ENCODE results near the gene SMARCAL1. TPM values are rescaled to one million over a fixed set of nuclear protein-coding genes. Genes with fewer than 3 reads are reported as not detected.

The SMARCAL1 gene
- polyA plus RNA-seq, 4 donors: 5.4 to 15.4 (median 8.3) TPM

GRCh38 chr2:216428618-216429350 lies 16.5 kb downstream of the SMARCAL1 start:
- H3K4me1 ChIP-seq (ENCODE audit: control insufficient read depth in 3 of 3, insufficient read depth in 2 of 3, low read depth in 1 of 3, low read length in 2 of 3): no peaks in the 10 kb centered on the region
- 79 to 92% (median 91%) methylated on average over 6 of the region's 6 CpGs for WGBS, 3 donors
- peaks cover 0 to 10% of the 10 kb centered on the region in 2 donors for H3K9me3 ChIP-seq (ENCODE audit: control insufficient read depth in 2 of 2, insufficient read depth in 1 of 2, low read depth in 1 of 2, low read length in 1 of 2)
- no peak overlapping the region for H3K27ac ChIP-seq (ENCODE audit: low read depth in 1 of 3, low read length in 2 of 3)
- H3K36me3 ChIP-seq (ENCODE audit: control insufficient read depth in 3 of 3, insufficient read depth in 2 of 3, low read depth in 1 of 3, low read length in 3 of 3): peaks cover 24 to 59% (median 27%) of the 10 kb centered on the region in 3 donors
- no peak for DNase-seq
- H3K4me3 ChIP-seq (ENCODE audit: low read depth in 1 of 3, low read length in 3 of 3): no peak overlapping the region
- no peak for FAIRE-seq
- no peaks in the 10 kb centered on the region for H3K27me3 ChIP-seq (ENCODE audit: control insufficient read depth in 3 of 3, insufficient read depth in 3 of 3, low read length in 3 of 3)

GRCh38 chr2:216429428-216429827 lies 17.1 kb downstream of the SMARCAL1 start:
- Histone ChIP-seq H3K36me3 (ENCODE audit: control insufficient read depth in 3 of 3, insufficient read depth in 2 of 3, low read depth in 1 of 3, low read length in 3 of 3) (peaks cover 24 to 62% (median 25%) of the 10 kb centered on the region in 3 donors), H3K9me3 (ENCODE audit: control insufficient read depth in 2 of 2, insufficient read depth in 1 of 2, low read depth in 1 of 2, low read length in 1 of 2) (peaks cover 0 to 10% of the 10 kb centered on the region in 2 donors), H3K27me3 (ENCODE audit: control insufficient read depth in 3 of 3, insufficient read depth in 3 of 3, low read length in 3 of 3) (no peaks in the 10 kb centered on the region), H3K4me1 (ENCODE audit: control insufficient read depth in 3 of 3, insufficient read depth in 2 of 3, low read depth in 1 of 3, low read length in 2 of 3) (no peaks in the 10 kb centered on the region), H3K4me3 (ENCODE audit: low read depth in 1 of 3, low read length in 3 of 3) (no peak overlapping the region), H3K27ac (ENCODE audit: low read depth in 1 of 3, low read length in 2 of 3) (no peak overlapping the region)
- no peak for DNase-seq
- no peak for FAIRE-seq
- WGBS, 3 donors: 83 to 98% (median 93%) methylated on average over 5 of the region's 5 CpGs

- Histone ChIP-seq H3K4me1 (ENCODE audit: control insufficient read depth in 3 of 3, insufficient read depth in 2 of 3, low read depth in 1 of 3, low read length in 2 of 3) (no peaks in the 10 kb centered on the region), H3K9me3 (ENCODE audit: control insufficient read depth in 2 of 2, insufficient read depth in 1 of 2, low read depth in 1 of 2, low read length in 1 of 2) (no peaks in the 10 kb centered on the region), H3K27ac (ENCODE audit: low read depth in 1 of 3, low read length in 2 of 3) (no peak overlapping the region), H3K27me3 (ENCODE audit: control insufficient read depth in 3 of 3, insufficient read depth in 3 of 3, low read length in 3 of 3) (no peaks in the 10 kb centered on the region), H3K36me3 (ENCODE audit: control insufficient read depth in 3 of 3, insufficient read depth in 2 of 3, low read depth in 1 of 3, low read length in 3 of 3) (peaks cover 23 to 61% (median 24%) of the 10 kb centered on the region in 3 donors), H3K4me3 (ENCODE audit: low read depth in 1 of 3, low read length in 3 of 3) (no peak overlapping the region)
- no peak for FAIRE-seq
- 89 to 93% (median 89%) methylated on average over 13 of the region's 13 CpGs for WGBS, 3 donors
- DNase-seq: no peak
Measured at GRCh38 chr2:216430811-216431530, 18.7 kb downstream of the SMARCAL1 start.

GRCh38 chr2:216431531-216431856 lies 19.2 kb downstream of the SMARCAL1 start:
- Histone ChIP-seq H3K27ac (ENCODE audit: low read depth in 1 of 3, low read length in 2 of 3) (no peak overlapping the region), H3K9me3 (ENCODE audit: control insufficient read depth in 2 of 2, insufficient read depth in 1 of 2, low read depth in 1 of 2, low read length in 1 of 2) (no peaks in the 10 kb centered on the region), H3K27me3 (ENCODE audit: control insufficient read depth in 3 of 3, insufficient read depth in 3 of 3, low read length in 3 of 3) (no peaks in the 10 kb centered on the region), H3K36me3 (ENCODE audit: control insufficient read depth in 3 of 3, insufficient read depth in 2 of 3, low read depth in 1 of 3, low read length in 3 of 3) (peaks cover 24 to 62% (median 27%) of the 10 kb centered on the region in 3 donors), H3K4me3 (ENCODE audit: low read depth in 1 of 3, low read length in 3 of 3) (no peak overlapping the region), H3K4me1 (ENCODE audit: control insufficient read depth in 3 of 3, insufficient read depth in 2 of 3, low read depth in 1 of 3, low read length in 2 of 3) (no peaks in the 10 kb centered on the region)
- DNase-seq (no peak), FAIRE-seq (no peak)

GRCh38 chr2:216436383-216436782 lies 24.1 kb downstream of the SMARCAL1 start:
- no peak for FAIRE-seq
- no peak overlapping the region for H3K27ac ChIP-seq (ENCODE audit: low read depth in 1 of 3, low read length in 2 of 3)
- DNase-seq: no peak
- peaks cover 13 to 58% (median 19%) of the 10 kb centered on the region in 3 donors for H3K36me3 ChIP-seq (ENCODE audit: control insufficient read depth in 3 of 3, insufficient read depth in 2 of 3, low read depth in 1 of 3, low read length in 3 of 3)
- no peaks in the 10 kb centered on the region for H3K4me1 ChIP-seq (ENCODE audit: control insufficient read depth in 3 of 3, insufficient read depth in 2 of 3, low read depth in 1 of 3, low read length in 2 of 3)
- H3K4me3 ChIP-seq (ENCODE audit: low read depth in 1 of 3, low read length in 3 of 3): no peak overlapping the region
- WGBS, 3 donors: 81 to 89% (median 89%) methylated on average over 2 of the region's 2 CpGs
- H3K27me3 ChIP-seq (ENCODE audit: control insufficient read depth in 3 of 3, insufficient read depth in 3 of 3, low read length in 3 of 3): no peaks in the 10 kb centered on the region
- no peaks in the 10 kb centered on the region for H3K9me3 ChIP-seq (ENCODE audit: control insufficient read depth in 2 of 2, insufficient read depth in 1 of 2, low read depth in 1 of 2, low read length in 1 of 2)

GRCh38 chr2:216441308-216442010 lies 29.2 kb downstream of the SMARCAL1 start:
- Histone ChIP-seq H3K4me1 (ENCODE audit: control insufficient read depth in 3 of 3, insufficient read depth in 2 of 3, low read depth in 1 of 3, low read length in 2 of 3) (no peaks in the 10 kb centered on the region), H3K27me3 (ENCODE audit: control insufficient read depth in 3 of 3, insufficient read depth in 3 of 3, low read length in 3 of 3) (no peaks in the 10 kb centered on the region), H3K27ac (ENCODE audit: low read depth in 1 of 3, low read length in 2 of 3) (no peak overlapping the region), H3K36me3 (ENCODE audit: control insufficient read depth in 3 of 3, insufficient read depth in 2 of 3, low read depth in 1 of 3, low read length in 3 of 3) (peaks cover 4 to 18% (median 5%) of the 10 kb centered on the region in 3 donors), H3K4me3 (ENCODE audit: low read depth in 1 of 3, low read length in 3 of 3) (no peak overlapping the region), H3K9me3 (ENCODE audit: control insufficient read depth in 2 of 2, insufficient read depth in 1 of 2, low read depth in 1 of 2, low read length in 1 of 2) (no peaks in the 10 kb centered on the region)
- 77 to 96% (median 81%) methylated on average over 3 of the region's 3 CpGs for WGBS, 3 donors
- FAIRE-seq (no peak), DNase-seq (no peak)

GRCh38 chr2:216445501-216445900 lies 33.2 kb downstream of the SMARCAL1 start:
- H3K27ac ChIP-seq (ENCODE audit: low read depth in 1 of 3, low read length in 2 of 3): no peak overlapping the region
- H3K9me3 ChIP-seq (ENCODE audit: control insufficient read depth in 2 of 2, insufficient read depth in 1 of 2, low read depth in 1 of 2, low read length in 1 of 2): peaks cover 0 to 7% of the 10 kb centered on the region in 2 donors
- 77 to 85% (median 84%) methylated on average over 5 of the region's 5 CpGs for WGBS, 3 donors
- no peaks in the 10 kb centered on the region for H3K27me3 ChIP-seq (ENCODE audit: control insufficient read depth in 3 of 3, insufficient read depth in 3 of 3, low read length in 3 of 3)
- no peak overlapping the region for H3K4me3 ChIP-seq (ENCODE audit: low read depth in 1 of 3, low read length in 3 of 3)
- no peak for DNase-seq
- peaks cover 9 to 23% (median 21%) of the 10 kb centered on the region in 3 donors for H3K36me3 ChIP-seq (ENCODE audit: control insufficient read depth in 3 of 3, insufficient read depth in 2 of 3, low read depth in 1 of 3, low read length in 3 of 3)
- no peaks in the 10 kb centered on the region for H3K4me1 ChIP-seq (ENCODE audit: control insufficient read depth in 3 of 3, insufficient read depth in 2 of 3, low read depth in 1 of 3, low read length in 2 of 3)
- FAIRE-seq: no peak

GRCh38 chr2:216446343-216446742 lies 34.1 kb downstream of the SMARCAL1 start:
- WGBS, 3 donors: 90 to 99% (median 91%) methylated on average over 2 of the region's 2 CpGs
- FAIRE-seq: no peak
- peaks cover 9 to 28% (median 21%) of the 10 kb centered on the region in 3 donors for H3K36me3 ChIP-seq (ENCODE audit: control insufficient read depth in 3 of 3, insufficient read depth in 2 of 3, low read depth in 1 of 3, low read length in 3 of 3)

More at GRCh38 chr2:216446343-216446742, 34.1 kb downstream of the SMARCAL1 start:
- Histone ChIP-seq H3K4me3 (ENCODE audit: low read depth in 1 of 3, low read length in 3 of 3) (no peak overlapping the region), H3K4me1 (ENCODE audit: control insufficient read depth in 3 of 3, insufficient read depth in 2 of 3, low read depth in 1 of 3, low read length in 2 of 3) (no peaks in the 10 kb centered on the region), H3K27ac (ENCODE audit: low read depth in 1 of 3, low read length in 2 of 3) (peak overlapping the region in 1 of 3 donors; percentile 28), H3K27me3 (ENCODE audit: control insufficient read depth in 3 of 3, insufficient read depth in 3 of 3, low read length in 3 of 3) (no peaks in the 10 kb centered on the region), H3K9me3 (ENCODE audit: control insufficient read depth in 2 of 2, insufficient read depth in 1 of 2, low read depth in 1 of 2, low read length in 1 of 2) (peaks cover 0 to 7% of the 10 kb centered on the region in 2 donors)
- DNase-seq: no peak
